Small intestine (tissue), 7 donors: ENCODE data around the gene POU2AF1. TPM values are rescaled to one million over a fixed set of nuclear protein-coding genes. Genes with fewer than 3 reads are reported as not detected.
"Not testable (repeated sequence)": the region's sequence is repeated elsewhere in the genome, so short reads cannot be mapped to it uniquely, and the experiment has no call there.

Source experiments
- DNase-seq, 2 donors: peaks; one replicate each; pipeline versions ENCODE4 v3.0.0 to v3.0.0-alpha.2; 2013
- FAIRE-seq: peaks from 2 replicates; lab custom pipeline; 2012; peaks lifted over from hg19 to GRCh38; lab: Jason Lieb, UNC
- H3K27ac ChIP-seq, 3 donors: one replicate each; pipeline ENCODE4 v1.5.1; 2013; ENCODE audit warnings: low read length in 2 of 3, mild to moderate bottlenecking in 2 of 3, control low read depth in 1 of 3, inconsistent platforms in 1 of 3, low read depth in 1 of 3, moderate library complexity in 1 of 3
- H3K27me3 ChIP-seq, 3 donors: one replicate each; pipeline ENCODE4 v1.6.1; 2013; ENCODE audit warnings: low read length in 3 of 3, inconsistent platforms in 1 of 3; ENCODE audit not compliant: control insufficient read depth in 3 of 3, insufficient read depth in 3 of 3
- H3K36me3 ChIP-seq, 3 donors: one replicate each; pipeline ENCODE4 v1.6.1; 2013; ENCODE audit warnings: low read length in 3 of 3, inconsistent platforms in 1 of 3, low read depth in 1 of 3, mild to moderate bottlenecking in 1 of 3, moderate library complexity in 1 of 3; ENCODE audit not compliant: control insufficient read depth in 3 of 3, insufficient read depth in 2 of 3
- H3K4me1 ChIP-seq, 3 donors: one replicate each; pipeline ENCODE4 v1.6.1; 2013; ENCODE audit warnings: low read length in 2 of 3, inconsistent platforms in 1 of 3, low read depth in 1 of 3, mild to moderate bottlenecking in 1 of 3, moderate library complexity in 1 of 3; ENCODE audit not compliant: control insufficient read depth in 3 of 3, insufficient read depth in 2 of 3
- H3K4me3 ChIP-seq, 3 donors: one replicate each; pipeline ENCODE4 v1.5.1; 2013; ENCODE audit warnings: low read length in 3 of 3, control low read depth in 1 of 3, inconsistent platforms in 1 of 3, low read depth in 1 of 3, mild to moderate bottlenecking in 1 of 3, moderate library complexity in 1 of 3
- H3K9me3 ChIP-seq, 2 donors: one replicate each; pipeline ENCODE4 v1.6.1; 2013; ENCODE audit warnings: low read depth in 1 of 2, low read length in 1 of 2; ENCODE audit not compliant: control insufficient read depth in 2 of 2, insufficient read depth in 1 of 2
- WGBS, 3 donors: extraction: QIAGEN DNeasy Blood & Tissue Kit; methylation state at CpG; one replicate each; pipeline ENCODE4 v1.1.7; 2013; 5-methylcytosine and 5-hydroxymethylcytosine counted together
- polyA plus RNA-seq, 4 donors: library from polyadenylated mRNA; stranded (reverse) in 3 of 4; unstranded in 1 of 4; fragments of 200-250 nt in 3 of 4; fragments of 120-200 nt in 1 of 4; gene quantifications; one replicate each; pipeline versions ENCODE4 v1.2.1 to v1.2.3, GENCODE V29; 2013
- donor health status: healthy with polysubstance abuse.
- donor health status: control.
- donor health status: control.
- donor health status: Bipolar disorder and iron deficiency.
- donor health status: healthy.

The POU2AF1 gene
- polyA plus RNA-seq, 4 donors: 1.0 to 9.2 (median 3.4) TPM

GRCh38 chr11:111324277-111324720 is 54.8 kb downstream of the POU2AF1 start:
- no peaks in the 10 kb centered on the region for H3K27me3 ChIP-seq
- FAIRE-seq: no peak
- H3K27ac ChIP-seq: no peak overlapping the region
- no peaks in the 10 kb centered on the region for H3K36me3 ChIP-seq
- 71 to 91% (median 76%) methylated on average over 5 of the region's 5 CpGs for WGBS, 3 donors
- peaks cover 0 to 13% (median 5%) of the 10 kb centered on the region in 3 donors for H3K4me1 ChIP-seq
- no peak for DNase-seq
- no peak overlapping the region for H3K4me3 ChIP-seq
- H3K9me3 ChIP-seq: no peaks in the 10 kb centered on the region

- Histone ChIP-seq H3K36me3 (no peaks in the 10 kb centered on the region), H3K9me3 (no peaks in the 10 kb centered on the region), H3K27ac (no peak overlapping the region), H3K4me1 (peaks cover 0 to 13% (median 5%) of the 10 kb centered on the region in 3 donors), H3K27me3 (no peaks in the 10 kb centered on the region), H3K4me3 (no peak overlapping the region)
- 94 to 96% (median 96%) methylated on average over 2 of the region's 2 CpGs for WGBS, 3 donors
- DNase-seq: no peak
- no peak for FAIRE-seq
Measured at GRCh38 chr11:111322534-111322933, 56.5 kb downstream of the POU2AF1 start.

- FAIRE-seq (no peak), DNase-seq (peak; percentile 59 to 68)
- WGBS, 3 donors: 55 to 88% (median 72%) methylated on average over 5 of the region's 5 CpGs
- Histone ChIP-seq H3K36me3 (no peaks in the 10 kb centered on the region), H3K27ac (peak overlapping the region in 1 of 3 donors; percentile 1), H3K9me3 (no peaks in the 10 kb centered on the region), H3K27me3 (no peaks in the 10 kb centered on the region), H3K4me3 (no peak overlapping the region), H3K4me1 (peaks cover 0 to 13% (median 5%) of the 10 kb centered on the region in 3 donors)
Measured at GRCh38 chr11:111320728-111321568, 58.1 kb downstream of the POU2AF1 start.

DNA sequence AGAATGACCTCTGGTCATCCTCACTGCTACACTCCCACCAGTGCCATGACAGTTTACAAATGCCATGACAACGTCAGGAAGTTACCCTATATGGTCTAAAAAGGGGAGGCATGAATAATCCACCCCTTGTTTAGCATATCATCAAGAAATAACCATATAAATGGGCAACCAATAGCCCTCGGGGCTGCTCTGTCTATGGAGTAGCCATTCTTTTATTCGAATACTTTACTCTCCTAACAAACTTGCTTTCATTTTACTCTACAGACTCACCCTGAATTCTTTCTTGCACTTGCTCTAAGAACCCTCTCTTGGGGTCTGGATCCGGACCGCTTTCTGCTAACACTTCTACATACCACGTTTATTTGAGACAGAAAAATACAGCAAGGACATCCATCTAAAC is 58.9 kb downstream of the POU2AF1 start:
- not testable (repeated sequence) for H3K27ac ChIP-seq, H3K9me3 ChIP-seq, FAIRE-seq, H3K4me3 ChIP-seq, DNase-seq, H3K36me3 ChIP-seq, H3K27me3 ChIP-seq
- peaks cover 0 to 13% (median 5%) of the 10 kb centered on the region in 3 donors for H3K4me1 ChIP-seq
- WGBS, 3 donors: 80 to 82% (median 81%) methylated on average over 6 of the region's 6 CpGs

DNA sequence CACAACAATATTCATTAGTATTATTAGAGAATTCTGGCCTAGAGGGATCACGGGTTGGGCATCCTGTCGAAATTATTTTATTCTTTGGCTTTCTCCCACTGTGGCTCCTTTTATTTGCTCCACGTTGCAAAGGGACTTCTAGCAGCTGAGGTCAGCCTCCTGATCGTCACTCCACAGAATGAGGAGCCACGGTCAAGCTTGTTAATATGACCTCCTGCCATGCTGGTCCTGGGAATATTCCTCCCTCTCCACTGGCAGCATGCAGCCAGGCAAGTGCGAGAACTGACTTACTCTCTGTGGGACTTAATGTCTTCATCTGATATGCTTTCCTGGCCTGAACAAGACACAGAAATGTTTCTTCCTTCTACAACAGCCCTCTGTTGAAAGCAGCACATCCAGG is 59.8 kb downstream of the POU2AF1 start:
- WGBS, 3 donors: 86 to 91% (median 88%) methylated on average over 6 of the region's 6 CpGs
- no peaks in the 10 kb centered on the region for H3K27me3 ChIP-seq
- no peak overlapping the region for H3K4me3 ChIP-seq
- DNase-seq (no peak), FAIRE-seq (no peak)
- no peaks in the 10 kb centered on the region for H3K36me3 ChIP-seq
- H3K9me3 ChIP-seq: no peaks in the 10 kb centered on the region
- H3K27ac ChIP-seq: no peak overlapping the region
- peaks cover 0 to 13% (median 5%) of the 10 kb centered on the region in 3 donors for H3K4me1 ChIP-seq

DNA sequence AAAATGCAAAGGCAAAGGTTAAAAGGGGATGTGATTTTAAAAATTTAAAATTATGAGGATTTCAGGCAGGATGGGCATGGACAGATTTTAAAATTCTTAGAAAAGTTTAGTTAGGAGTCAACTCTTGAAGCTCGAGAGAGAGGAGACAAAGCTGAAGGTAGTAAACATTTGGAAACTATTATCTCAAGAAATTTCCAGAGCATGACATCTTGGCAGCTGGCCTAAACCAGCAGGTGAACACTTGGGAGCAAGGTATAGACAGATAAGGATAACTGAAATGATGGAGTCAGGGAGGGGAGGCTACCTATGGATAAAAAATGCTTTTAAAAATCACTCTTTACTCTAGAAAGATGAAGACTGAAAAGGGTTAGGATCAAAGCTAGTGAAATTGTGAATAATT is 67.0 kb downstream of the POU2AF1 start:
- Histone ChIP-seq H3K36me3 (no peaks in the 10 kb centered on the region), H3K9me3 (no peaks in the 10 kb centered on the region), H3K4me3 (no peak overlapping the region), H3K4me1 (peaks cover 0 to 11% (median 0%) of the 10 kb centered on the region in 3 donors), H3K27ac (no peak overlapping the region), H3K27me3 (no peaks in the 10 kb centered on the region)
- DNase-seq (peak; percentile 59 to 69), FAIRE-seq (no peak)
- WGBS, 3 donors: 16 to 40% (median 16%) methylated on average over 1 of the region's 1 CpG

GRCh38 chr11:111310723-111311122 is 68.4 kb downstream of the POU2AF1 start:
- FAIRE-seq (no peak), DNase-seq (no peak)
- Histone ChIP-seq H3K4me3 (no peak overlapping the region), H3K27ac (no peak overlapping the region), H3K27me3 (no peaks in the 10 kb centered on the region), H3K4me1 (peaks cover 0 to 11% (median 0%) of the 10 kb centered on the region in 3 donors), H3K9me3 (no peaks in the 10 kb centered on the region), H3K36me3 (no peaks in the 10 kb centered on the region)
- WGBS, 3 donors: 73 to 87% (median 80%) methylated on average over 6 of the region's 6 CpGs

GRCh38 chr11:111310088-111310487 is 69.0 kb downstream of the POU2AF1 start:
- H3K4me1 ChIP-seq: peaks cover 0 to 11% (median 0%) of the 10 kb centered on the region in 3 donors
- H3K4me3 ChIP-seq: no peak overlapping the region
- no peak overlapping the region for H3K27ac ChIP-seq
- FAIRE-seq: no peak
- no peaks in the 10 kb centered on the region for H3K9me3 ChIP-seq
- DNase-seq: no peak
- no peaks in the 10 kb centered on the region for H3K27me3 ChIP-seq
- H3K36me3 ChIP-seq: no peaks in the 10 kb centered on the region
- WGBS, 3 donors: 18 to 37% (median 37%) methylated on average over 3 of the region's 3 CpGs
